Stimulated activated CD4-positive, alpha-beta T cell treated with anti-CD3 and anti-CD28 coated beads, TNF-alpha, amount 100 ng/mL, for 4 hours (primary cell): Measurements from ENCODE around the gene ZNF346.
"Not testable (repeated sequence)": the region's sequence is repeated elsewhere in the genome, so short reads cannot be mapped to it uniquely, and the experiment has no call there.

Source experiments
- DNase-seq, 3 experiments: peaks; one replicate each; pipeline ENCODE4 v3.0.0-alpha.2; 2020; ENCODE audit warnings: low read depth in 3 of 3

Gene ZNF346, protein sequence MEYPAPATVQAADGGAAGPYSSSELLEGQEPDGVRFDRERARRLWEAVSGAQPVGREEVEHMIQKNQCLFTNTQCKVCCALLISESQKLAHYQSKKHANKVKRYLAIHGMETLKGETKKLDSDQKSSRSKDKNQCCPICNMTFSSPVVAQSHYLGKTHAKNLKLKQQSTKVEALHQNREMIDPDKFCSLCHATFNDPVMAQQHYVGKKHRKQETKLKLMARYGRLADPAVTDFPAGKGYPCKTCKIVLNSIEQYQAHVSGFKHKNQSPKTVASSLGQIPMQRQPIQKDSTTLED

DNA sequence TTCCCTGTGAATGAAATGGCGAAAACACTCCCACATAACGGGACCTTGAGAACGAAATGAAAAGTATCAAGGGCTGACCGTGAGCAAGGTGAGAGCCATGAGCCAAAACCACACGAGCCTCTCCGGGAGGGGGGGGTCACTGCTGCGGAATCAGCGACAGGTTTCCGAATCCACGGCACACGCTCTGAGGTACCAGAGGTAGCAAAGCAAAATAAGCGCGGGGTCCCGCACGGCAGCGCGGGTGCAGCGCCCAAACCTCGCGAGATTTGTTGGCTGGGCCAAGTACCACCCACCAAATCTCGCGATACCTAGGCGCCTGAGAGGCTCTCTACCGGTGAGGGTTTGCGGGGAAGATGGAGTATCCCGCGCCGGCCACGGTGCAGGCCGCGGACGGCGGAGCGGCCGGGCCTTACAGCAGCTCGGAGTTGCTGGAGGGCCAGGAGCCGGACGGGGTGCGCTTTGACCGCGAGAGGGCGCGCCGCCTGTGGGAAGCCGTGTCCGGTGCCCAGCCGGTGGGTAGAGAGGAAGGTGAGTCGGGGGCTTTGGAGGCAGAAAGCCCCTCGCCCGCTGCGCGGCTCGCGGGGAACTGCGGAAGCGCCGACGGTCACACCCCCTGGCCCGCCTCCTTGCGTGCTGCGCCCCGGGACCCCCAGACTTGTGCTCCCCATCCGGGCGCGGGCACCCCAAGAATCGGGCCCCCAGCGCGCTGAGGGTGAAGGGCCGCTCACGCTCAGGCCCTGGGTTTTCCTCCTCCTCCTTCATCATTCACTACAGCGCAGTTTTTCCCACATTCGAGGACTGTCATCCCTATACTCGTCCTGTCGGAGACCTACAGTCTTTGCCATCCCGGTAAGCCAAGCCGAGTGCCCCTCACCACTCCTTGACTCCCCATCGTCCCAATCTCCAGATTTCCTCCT, at the start of gene ZNF346:
Gene ZNF346 (plus strand): TSS at position 311 of the 917 bp plus-strand sequence. CDS start 43 bp downstream, at position 354.
- DNase-seq: peak; percentile 80 to 86 (median 83)

DNA sequence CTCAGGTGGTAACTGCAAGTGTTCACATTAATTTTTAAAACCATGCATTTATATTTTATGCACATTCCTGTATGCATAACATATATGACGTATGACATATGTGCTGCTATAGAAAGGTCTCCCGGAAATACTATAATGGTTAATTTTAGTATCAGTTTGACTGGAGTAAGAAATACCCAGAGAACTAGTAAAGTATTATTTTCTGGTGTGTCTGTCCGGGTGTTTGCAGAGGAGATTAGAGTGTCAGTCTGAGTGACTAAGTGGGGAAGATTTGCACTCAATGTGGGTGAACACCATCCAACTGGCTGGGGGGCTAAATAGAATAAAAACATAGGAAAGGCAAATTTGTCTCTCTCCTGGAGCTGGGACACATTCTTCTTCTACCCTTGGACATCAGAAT, 42.8 kb upstream of the ZNF346 start:
- no peak for DNase-seq

DNA sequence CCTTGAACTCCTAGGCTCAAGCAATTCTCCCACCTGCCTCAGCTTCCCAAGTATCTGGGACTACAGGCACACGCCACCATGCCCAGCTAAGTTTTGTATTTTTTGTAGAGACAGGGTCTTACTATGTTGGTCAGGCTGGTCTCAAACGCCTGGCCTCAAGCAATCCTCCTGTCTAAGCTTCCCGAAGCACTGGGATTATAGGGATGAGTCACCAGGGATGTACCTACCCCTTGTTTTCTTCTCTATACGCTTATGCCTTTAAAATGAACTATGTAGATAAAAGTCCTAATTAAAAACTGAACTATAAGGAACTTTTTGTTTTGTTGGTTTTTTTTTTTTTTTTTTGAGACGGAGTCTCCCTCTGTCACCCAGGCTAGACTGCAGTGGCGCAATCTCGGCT, 41.7 kb upstream of the ZNF346 start:
- DNase-seq: no peak

DNA sequence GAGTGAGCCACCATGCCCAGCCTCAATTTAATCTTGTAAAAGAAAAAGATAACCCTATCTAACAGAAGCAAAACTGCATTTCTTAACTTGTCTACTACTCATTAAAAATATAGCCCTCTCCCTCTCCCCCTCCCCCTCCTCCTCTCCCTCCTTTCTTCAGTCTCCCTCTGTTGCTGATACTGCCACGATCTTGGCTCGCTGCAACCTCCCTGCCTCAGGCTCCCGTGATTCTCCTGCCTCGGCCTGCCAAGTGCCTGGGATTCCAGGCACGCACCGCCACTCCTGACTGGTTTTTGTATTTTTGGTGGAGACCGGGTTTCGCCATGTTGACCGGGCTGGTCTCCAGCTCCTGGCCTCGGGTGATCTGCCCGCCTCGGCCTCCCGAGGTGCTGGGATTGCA, 39.4 kb upstream of the ZNF346 start:
- DNase-seq: not testable (repeated sequence)

DNA sequence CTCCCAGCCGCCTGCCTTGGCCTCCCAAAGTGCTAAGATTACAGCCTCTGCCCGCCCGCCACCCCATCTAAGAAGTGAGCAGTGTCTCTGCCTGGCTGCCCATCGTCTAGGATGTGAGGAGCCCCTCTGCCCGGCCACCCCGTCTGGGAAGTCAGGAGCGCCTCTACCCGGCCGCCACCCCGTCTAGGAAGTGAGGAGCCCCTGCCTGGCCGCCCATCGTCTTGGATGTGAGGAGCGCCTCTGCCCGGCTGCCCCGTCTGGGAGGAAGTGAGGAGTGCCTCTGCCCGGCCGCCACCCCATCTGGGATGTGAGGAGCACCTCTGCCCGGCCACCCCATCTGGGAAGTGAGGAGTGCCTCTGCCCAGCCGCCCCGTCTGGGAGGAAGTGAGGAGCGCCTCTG, 38.9 kb upstream of the ZNF346 start:
- not testable (repeated sequence) for DNase-seq

DNA sequence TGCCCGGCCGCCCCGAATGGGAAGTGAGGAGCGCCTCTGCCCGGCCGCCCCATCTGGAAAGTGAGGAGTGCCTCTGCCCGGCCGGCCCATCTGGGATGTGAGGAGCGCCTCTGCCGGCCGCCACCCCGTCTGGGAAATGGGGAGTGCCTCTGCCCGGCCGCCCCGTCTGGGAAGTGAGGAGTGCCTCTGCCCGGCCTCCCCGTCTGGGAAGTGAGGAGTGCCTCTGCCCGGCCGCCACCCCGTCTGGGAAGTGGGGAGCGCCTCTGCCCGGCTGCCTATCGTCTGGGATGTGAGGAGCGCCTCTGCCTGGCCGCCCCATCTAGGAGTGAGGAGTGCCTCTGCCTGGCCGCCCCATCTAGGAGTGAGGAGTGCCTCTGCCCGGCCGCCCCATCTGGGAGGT, 38.3 kb upstream of the ZNF346 start:
- not testable (repeated sequence) for DNase-seq

DNA sequence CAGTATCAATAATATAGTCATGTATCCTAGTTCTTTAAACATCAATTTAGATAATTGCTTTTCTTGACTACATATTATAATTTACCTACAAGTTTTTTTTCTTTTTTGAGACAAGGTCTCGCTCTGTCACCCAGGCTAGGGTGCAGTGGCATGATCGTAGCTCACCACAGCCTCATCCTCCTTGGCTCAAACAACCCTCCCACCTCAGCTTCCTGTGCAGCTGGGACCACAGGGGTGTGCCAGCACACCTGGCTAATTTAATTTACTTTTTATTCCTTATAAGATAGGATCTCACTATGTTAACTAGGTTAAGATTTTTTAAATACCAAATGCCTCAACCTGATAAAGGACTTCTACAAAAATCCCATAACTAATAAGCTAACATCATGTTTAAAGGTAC, 37.0 kb upstream of the ZNF346 start:
- peak in 1 of 3 experiments; percentile 10 for DNase-seq

DNA sequence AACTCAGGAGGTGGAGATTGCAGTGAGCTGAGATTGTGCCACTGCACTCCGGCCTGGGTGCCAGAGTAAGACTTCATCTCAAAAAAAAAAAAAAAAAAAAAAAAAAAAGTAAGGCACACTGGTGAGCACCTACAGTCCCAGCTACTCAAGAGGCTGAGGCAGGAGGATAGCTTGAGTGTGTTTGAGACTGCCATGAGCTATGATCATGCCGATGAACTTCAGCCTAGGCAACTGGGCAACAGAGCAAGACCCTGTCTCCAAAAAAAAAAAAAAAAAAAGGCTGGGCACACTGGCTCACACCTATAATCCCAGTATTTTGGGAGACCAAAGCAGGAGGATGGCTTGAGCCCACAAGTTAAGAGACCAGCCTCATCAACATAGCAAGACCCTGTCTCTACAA, 36.2 kb upstream of the ZNF346 start:
- no peak for DNase-seq

DNA sequence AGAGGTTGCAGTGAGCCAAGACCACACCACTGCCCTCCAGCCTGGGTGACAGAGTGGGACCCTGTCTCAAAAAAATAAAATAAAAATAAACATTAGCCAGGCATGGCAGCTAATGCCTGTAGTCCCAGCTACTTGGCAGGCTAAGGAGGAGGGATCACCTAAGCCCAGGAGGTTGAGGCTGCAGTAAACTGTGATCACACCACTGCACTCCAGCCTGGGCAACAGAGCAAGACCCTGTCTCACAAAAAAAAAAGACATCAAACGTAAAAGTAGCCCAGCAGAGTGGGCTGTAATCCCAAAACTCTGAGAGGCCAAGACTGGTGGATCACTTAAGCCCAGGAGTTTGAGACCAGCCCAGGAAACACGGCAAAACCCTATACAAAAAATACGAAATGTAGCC, 34.9 kb upstream of the ZNF346 start:
- no peak for DNase-seq

DNA sequence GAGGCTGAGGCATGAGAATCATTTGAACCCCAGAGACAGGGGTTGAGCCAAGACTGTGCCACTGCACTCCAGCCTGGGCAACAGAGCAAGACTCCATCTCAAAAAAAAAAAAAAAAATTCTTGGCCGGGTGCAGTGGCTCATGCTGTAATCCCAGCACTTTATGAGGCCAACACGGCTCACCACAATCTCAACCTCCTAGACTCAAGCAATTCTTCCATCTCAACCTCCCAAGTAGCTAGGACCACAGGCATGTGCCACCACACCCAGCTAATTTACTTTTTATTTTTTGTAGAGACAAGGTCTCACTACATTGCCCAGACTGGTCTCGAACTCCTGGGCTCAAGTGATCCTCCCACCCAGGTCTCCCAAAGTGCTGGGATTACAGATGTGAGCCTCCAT, 29.4 kb upstream of the ZNF346 start:
- DNase-seq: not testable (repeated sequence)

DNA sequence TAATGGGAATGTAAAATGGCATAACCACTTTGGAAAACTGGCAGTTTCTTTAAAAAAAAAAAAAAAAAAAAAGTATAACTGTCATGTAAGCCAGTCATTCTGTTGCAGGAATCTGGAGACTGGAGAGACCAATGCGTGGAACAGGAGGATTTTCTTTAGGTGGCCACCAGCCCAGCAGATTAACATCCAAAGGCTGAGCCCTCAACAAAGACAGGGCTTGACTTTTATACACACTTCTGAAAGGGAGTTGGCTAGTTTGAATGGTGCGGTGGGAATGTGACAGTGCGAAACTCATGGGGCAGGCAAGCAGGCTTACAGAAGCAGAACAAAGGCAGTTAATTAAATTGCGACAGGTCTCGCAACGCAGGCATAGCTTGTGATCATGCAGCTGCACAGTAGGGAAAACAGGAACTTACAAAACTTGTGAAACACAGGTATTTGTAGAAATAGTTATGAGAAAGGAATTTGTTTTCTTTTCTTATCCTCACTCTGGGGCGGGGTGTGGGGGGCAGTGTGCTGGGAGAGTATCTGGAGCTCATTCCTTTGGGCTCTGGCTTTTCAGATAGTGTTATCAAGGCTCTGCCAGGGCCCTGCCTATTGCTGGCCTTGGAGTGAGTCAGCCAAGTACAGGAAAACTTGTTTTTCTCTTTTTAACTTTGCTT, 27.9 kb upstream of the ZNF346 start:
- DNase-seq: no peak

DNA sequence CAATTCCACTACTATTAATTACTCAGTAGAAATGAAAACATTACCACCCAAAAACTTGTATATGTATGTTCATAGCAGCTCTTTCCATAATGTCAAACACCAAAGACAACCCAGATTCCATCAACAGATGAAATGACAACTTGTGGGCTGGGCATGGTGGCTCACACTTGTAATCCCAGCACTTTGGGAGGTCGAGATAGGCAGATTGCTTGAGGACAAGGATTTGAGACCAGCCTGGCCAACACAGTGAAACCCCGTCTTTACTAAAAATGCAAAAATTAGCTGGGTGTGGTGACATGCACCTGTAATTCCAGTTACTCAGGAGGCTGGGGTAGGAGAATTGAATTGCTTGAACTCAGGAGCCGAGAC, 27.4 kb upstream of the ZNF346 start:
- DNase-seq: no peak

DNA sequence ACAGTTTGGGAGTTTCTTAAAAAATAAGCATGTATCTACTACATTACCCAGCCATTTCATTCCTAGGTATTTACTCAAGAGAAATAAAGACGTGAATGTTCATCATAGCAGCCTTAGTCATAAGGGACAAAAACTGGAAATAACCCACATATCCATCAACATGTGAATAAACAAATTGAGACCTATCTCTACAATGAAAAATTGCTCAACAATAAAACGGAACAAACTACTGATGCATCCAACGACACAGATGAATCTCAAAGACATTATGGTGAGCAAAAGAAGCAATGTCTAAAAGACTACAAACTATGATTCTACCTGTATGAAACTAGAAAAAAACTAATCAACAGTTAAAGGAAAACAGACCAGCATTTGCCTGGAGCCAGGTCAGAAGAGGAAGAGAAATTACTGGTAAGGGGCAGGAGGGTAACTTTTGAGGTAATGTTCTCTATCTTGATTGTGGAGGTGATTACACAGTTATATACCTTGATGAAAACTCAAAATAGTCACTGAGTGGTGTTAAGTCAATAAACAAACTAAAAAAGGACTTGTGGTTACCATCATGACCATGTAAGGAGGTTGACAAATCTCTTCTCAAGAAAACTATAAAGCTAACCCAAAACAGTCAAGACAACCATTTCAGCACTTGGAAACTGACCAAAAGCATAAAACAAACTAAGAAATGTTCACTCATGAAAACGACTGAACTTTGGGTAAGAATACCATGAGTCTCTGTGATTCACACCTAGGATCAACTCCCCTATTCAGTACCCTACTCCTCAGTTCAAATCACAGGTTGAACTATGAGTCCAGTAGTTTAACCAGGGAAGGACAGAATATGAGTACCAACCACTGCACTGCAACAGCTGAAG, 26.4 kb upstream of the ZNF346 start:
- DNase-seq: no peak

DNA sequence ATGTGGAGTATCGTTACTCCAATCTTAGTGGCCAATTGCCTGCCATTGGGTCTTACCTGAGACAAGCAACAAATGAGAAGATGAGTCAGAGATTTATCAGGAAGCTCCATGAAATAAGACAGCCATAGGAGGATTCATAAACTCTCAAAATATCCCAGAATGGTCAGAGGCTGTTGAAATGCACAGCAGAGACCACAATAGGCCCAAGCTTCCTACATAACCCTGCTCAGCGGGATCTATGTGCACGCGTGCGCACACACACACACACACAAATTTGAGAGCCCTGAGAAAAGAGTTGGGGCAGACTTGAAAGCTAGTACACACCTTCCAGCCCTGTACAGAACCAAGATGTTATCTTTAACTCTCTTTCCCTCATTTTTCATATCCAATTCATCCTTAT, 25.7 kb upstream of the ZNF346 start:
- DNase-seq: no peak

DNA sequence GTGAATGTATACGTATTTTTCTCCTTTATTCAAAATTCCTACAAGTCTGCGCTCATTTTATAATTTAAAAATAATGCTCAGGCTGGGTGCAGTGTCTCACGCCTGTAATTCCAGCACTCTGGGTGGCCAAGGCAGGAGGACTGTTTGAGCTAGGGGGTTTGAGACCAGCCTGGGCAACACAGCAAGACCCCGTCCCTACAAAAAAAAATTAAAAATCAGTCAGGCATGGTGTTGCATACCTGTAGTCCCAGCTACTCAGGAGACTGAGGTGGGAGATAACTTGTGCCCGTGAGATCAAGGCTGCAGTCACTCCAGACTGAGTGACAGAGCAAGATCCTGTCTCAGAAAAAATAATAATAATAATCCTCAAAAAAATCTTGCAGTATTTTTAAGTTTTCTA, 23.7 kb upstream of the ZNF346 start:
- no peak for DNase-seq

DNA sequence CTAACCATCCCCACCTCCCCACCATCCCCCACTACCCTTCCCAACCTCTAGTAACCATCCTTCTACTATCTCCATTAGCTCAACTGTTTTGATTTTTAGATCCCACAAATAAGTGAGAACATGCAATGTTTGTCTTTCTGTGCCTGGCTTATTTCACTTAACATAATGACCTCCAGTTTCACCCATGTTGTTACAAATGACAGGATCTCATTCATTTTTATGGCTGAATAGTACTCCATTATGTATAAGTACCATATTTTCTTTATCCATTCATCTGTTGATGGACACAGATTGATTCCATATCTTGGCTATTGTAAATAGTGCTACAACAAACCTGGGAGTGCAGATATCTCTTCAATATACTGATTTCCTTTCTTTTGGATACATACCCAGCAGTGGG, 23.0 kb upstream of the ZNF346 start:
- DNase-seq: not testable (repeated sequence)

DNA sequence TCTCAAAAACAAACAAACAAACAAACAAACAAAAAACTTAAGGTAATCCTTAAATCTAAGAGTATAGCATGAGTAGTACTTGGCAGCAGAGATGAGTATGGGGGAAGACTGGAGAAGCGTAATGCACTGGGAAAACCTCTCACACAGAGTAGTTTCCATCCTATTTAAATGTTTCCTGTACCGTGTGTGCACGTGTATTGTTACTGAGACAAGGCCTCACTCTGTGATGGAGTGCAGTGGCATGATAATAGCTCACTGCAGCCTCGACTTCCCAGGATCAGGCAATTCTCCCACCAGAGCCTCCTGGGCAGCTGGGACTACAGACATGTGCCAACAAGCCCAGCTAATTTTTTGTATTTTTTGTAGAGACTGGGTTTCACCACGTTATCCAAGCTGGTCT, 18.8 kb upstream of the ZNF346 start:
- DNase-seq: no peak

DNA sequence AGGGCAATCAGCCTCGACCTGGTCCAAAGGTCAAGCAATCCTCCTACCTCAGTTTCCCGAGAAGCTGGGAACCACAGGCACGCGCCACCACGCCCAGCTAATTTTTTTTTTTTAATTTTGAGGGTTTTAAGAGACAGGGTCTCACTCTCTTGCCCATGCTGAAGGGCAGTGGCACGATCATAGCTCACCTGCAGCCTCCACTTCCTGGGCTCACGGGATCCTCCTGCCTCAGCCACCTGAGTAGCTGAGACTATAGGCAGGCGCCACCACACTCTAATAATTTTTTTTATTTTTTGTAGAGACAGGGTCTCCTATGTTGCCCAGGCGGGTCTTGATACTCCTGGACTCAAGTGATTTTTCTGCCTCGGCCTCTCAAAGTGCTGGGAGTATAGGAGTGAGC, 17.5 kb upstream of the ZNF346 start:
- no peak for DNase-seq

DNA sequence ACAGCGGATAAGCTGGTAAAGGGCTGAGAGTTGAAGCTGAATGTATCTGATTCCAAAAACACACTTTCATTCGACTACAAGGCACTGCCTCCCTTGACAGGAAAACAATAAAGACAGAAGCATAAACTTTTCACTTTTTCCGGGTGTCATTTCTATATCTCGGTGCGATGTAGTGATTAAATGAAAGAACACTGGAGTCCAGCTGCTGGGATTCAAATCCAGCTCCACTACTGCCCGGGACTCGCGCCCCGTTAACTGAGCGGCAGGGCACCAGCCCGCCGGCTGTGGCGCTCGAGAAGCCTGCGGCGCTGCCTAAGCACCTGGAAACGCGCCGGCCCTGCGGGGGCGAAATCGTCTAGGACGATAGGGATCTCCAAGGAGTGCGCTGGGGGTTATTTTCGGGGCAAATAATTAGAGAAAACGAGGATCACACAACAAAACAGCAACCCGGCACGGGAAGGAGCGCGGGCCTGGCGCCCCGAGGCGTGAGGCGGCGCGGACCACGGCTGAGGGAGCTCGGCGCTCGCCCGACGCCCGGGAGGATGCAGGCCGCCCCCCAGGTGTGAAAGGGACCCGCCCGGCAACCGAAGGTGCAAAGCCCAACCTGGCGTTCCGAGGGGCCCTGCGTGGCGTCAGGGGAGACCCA, 16.8 kb upstream of the ZNF346 start:
- peak; percentile 34 to 47 (median 44) for DNase-seq

DNA sequence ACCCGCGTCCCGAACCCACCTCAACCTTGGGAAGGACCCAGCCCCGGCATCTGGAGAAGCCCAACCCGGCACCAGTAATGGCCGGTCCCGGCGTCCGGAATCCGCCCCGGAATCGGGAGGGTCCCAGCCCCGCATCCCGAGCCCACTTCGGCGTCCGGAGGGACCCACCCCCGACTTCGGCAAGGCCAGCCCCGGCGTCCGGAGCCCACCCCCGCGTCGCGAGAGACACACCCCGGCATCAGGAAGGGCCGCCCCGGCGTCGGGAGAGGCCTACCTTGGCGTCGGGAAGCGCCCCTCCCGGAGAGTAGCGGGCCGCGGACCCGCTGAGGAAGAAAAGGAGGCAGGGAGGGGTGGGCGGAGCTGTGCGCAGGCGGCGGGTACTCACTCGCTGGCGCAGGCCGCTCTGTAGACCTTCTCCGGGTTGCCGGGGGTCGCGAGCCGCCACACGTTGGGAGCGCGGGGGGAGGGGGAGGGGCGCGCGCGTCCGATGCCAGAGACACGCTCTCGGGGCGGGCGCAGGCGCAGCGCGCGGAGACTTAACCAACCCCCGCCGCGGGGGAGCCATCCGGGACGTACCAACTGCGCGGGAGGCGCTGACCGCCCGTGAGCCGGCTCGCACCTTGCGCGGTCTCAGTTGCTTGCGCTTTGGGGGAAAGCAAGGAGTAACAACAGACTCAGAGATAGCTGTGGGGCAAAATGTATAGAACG, 16.1 kb upstream of the ZNF346 start, which contains the start of gene UIMC1:
Gene UIMC1 (minus strand): TSS at position 515 of the 708 bp plus-strand sequence. CDS start 24,164 bp downstream, outside the sequence.
- DNase-seq: peak; percentile 86 to 89 (median 89)
